Skeletal muscle tissue (tissue), 4 donors: Measurements from ENCODE around the gene NOC2L. TPM values are rescaled to one million over a fixed set of nuclear protein-coding genes. Genes with fewer than 3 reads are reported as not detected.
"Not testable (repeated sequence)": the region's sequence is repeated elsewhere in the genome, so short reads cannot be mapped to it uniquely, and the experiment has no call there.

Source experiments
- H3K27ac ChIP-seq: one replicate; pipeline ENCODE4 v1.7.0; 2013; ENCODE audit warnings: mild to moderate bottlenecking, low read depth, low read length, inconsistent platforms
- H3K27me3 ChIP-seq, 3 donors: one replicate each; pipeline ENCODE4 v1.7.0; 2013; ENCODE audit warnings: low read length in 3 of 3; ENCODE audit not compliant: control insufficient read depth in 3 of 3, insufficient read depth in 3 of 3
- H3K36me3 ChIP-seq, 3 donors: one replicate each; pipeline ENCODE4 v1.7.0; 2013; ENCODE audit warnings: low read length in 3 of 3; ENCODE audit not compliant: control insufficient read depth in 3 of 3, insufficient read depth in 3 of 3
- H3K4me1 ChIP-seq, 3 donors: one replicate each; pipeline ENCODE4 v1.7.0; 2013; ENCODE audit warnings: low read length in 3 of 3, mild to moderate bottlenecking in 3 of 3; ENCODE audit not compliant: control insufficient read depth in 3 of 3, insufficient read depth in 3 of 3
- H3K4me3 ChIP-seq, 3 donors: one replicate each; pipeline ENCODE4 v1.7.0; 2013; ENCODE audit warnings: low read length in 3 of 3
- H3K9ac ChIP-seq, 3 donors: one replicate each; pipeline ENCODE4 v1.7.0; 2013; ENCODE audit warnings: low read length in 3 of 3, mild to moderate bottlenecking in 3 of 3, moderate library complexity in 2 of 3, low read depth in 1 of 3
- H3K9me3 ChIP-seq, 3 donors: one replicate each; pipeline ENCODE4 v1.7.0; 2013; ENCODE audit warnings: low read length in 3 of 3; ENCODE audit not compliant: control insufficient read depth in 3 of 3
- total RNA-seq: library from RNA; depleted of rRNA; stranded (reverse); fragments of >200 nt; gene quantifications from one replicate; pipeline ENCODE4 v1.2.3, GENCODE V29; 2014
- donor health status: Osteomylitis.

The NOC2L gene
- total RNA-seq, 1 donor from 2014 or later = 47.0 TPM

GRCh38 chr1:953524-954320 is 5.3 kb downstream of the NOC2L start:
- Histone ChIP-seq H3K27me3 (no peaks in the 10 kb centered on the region), H3K36me3 (peaks cover 76 to 82% (median 80%) of the 10 kb centered on the region in 3 donors), H3K27ac (no peak overlapping the region), H3K4me3 (no peak overlapping the region), H3K4me1 (peaks cover 13 to 19% (median 16%) of the 10 kb centered on the region in 3 donors), H3K9me3 (no peaks in the 10 kb centered on the region), H3K9ac (no peak overlapping the region)

- no peaks in the 10 kb centered on the region for H3K27me3 ChIP-seq
- no peak overlapping the region for H3K9ac ChIP-seq
- H3K27ac ChIP-seq = no peak overlapping the region
- no peaks in the 10 kb centered on the region for H3K9me3 ChIP-seq
- peaks cover 2 to 11% (median 7%) of the 10 kb centered on the region in 3 donors for H3K4me1 ChIP-seq
- H3K4me3 ChIP-seq = no peak overlapping the region
- peaks cover 85 to 94% (median 90%) of the 10 kb centered on the region in 3 donors for H3K36me3 ChIP-seq
Measured at GRCh38 chr1:952603-953002, 6.5 kb downstream of the NOC2L start.

DNA sequence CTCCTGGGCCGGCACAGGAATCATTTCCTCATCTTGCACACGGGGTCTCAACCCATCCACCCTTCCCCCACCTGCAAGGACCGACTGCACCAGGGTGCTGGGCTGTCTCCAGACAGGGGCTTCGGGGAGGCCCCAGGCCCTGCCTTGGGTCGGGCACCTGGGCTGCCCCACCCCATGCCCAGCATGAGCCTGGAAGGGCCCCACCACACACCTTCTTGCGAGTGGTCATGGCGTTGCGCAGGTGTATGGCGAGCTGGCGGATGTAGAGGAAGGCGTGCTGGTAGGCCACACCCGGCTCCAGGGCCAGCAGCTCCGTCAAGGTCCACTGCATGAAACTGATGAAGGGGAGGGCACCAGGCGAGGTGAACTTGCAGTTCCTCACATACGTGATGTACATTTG is 6.9 kb downstream of the NOC2L start:
- Histone ChIP-seq H3K9me3 (no peaks in the 10 kb centered on the region), H3K4me1 (peaks cover 0 to 7% (median 3%) of the 10 kb centered on the region in 3 donors), H3K9ac (no peak overlapping the region), H3K27ac (no peak overlapping the region), H3K4me3 (no peak overlapping the region), H3K27me3 (no peaks in the 10 kb centered on the region), H3K36me3 (peaks cover 89 to 97% (median 93%) of the 10 kb centered on the region in 3 donors)

- Histone ChIP-seq H3K9me3 (no peaks in the 10 kb centered on the region), H3K27ac (no peak overlapping the region), H3K9ac (no peak overlapping the region), H3K27me3 (no peaks in the 10 kb centered on the region), H3K4me3 (no peak overlapping the region), H3K4me1 (no peaks in the 10 kb centered on the region), H3K36me3 (peaks cover 89 to 95% (median 93%) of the 10 kb centered on the region in 3 donors)
Measured at GRCh38 chr1:951364-951763, 7.7 kb downstream of the NOC2L start.

DNA sequence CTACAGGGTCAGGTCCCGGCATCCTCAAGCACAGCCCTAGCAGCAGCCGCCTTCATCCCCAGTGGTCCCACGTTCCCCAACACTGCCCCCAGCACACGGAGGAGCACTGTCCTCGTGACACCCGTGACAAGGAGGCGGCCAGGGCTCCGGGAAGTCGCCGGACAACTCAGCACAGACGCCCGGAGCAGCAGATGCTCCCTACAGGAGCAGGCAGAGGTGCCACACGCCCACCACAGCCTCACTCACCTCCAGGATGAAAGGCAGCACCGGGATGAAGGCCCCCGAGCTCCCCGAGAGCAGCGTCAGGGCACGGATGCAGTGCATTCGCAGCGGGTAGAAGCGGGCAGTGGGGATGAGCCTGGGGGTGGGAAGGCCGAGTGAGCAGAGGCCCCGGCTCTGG is 8.2 kb downstream of the NOC2L start:
- no peak overlapping the region for H3K4me3 ChIP-seq
- no peaks in the 10 kb centered on the region for H3K27me3 ChIP-seq
- H3K4me1 ChIP-seq = no peaks in the 10 kb centered on the region
- H3K9ac ChIP-seq = no peak overlapping the region
- H3K36me3 ChIP-seq = peaks cover 89 to 94% (median 91%) of the 10 kb centered on the region in 3 donors
- H3K9me3 ChIP-seq = no peaks in the 10 kb centered on the region
- H3K27ac ChIP-seq = no peak overlapping the region

DNA sequence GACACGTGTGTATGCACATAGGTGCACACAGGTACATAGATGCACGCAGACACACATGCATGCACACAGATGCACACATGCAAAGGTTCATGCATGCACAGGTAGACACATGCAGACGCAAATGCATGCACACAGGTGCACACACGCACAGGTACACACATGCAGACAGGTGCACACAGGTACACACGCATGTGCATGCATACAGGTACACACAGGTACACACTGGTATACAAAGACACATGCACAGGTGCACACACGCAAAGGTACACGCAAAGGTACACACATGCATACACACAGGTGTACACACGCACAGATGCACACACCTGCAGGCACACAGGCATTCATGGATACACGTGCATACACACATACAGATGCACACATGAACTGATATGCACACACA is 8.8 kb downstream of the NOC2L start:
- no peak overlapping the region for H3K27ac ChIP-seq
- H3K4me3 ChIP-seq = no peak overlapping the region
- H3K9me3 ChIP-seq = no peaks in the 10 kb centered on the region
- peaks cover 88 to 94% (median 89%) of the 10 kb centered on the region in 3 donors for H3K36me3 ChIP-seq
- no peak overlapping the region for H3K9ac ChIP-seq
- H3K27me3 ChIP-seq = no peaks in the 10 kb centered on the region
- H3K4me1 ChIP-seq = no peaks in the 10 kb centered on the region

DNA sequence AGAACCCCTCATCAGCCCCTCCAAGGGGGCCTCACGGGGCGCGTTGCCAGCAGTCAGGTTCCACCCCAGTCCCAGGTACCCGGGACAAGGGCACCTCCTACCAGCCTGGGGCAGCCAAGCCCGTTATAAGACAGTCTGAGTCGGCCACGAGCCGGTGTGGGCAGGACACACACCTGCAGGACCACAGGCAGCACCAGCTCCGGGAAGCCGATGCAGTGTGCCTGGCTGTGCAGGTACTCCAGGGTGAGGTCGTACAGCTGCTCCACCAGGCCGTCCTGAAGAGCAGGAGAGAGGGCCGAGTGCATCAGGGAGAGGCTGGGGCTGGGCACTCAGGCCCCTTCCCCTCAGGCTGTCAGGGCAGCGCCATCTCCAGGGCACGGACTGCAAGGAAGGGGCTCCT is 11.1 kb downstream of the NOC2L start:
- H3K4me1 ChIP-seq = peaks cover 0 to 3% (median 0%) of the 10 kb centered on the region in 3 donors
- peaks cover 67 to 74% (median 72%) of the 10 kb centered on the region in 3 donors for H3K36me3 ChIP-seq
- H3K4me3 ChIP-seq = no peak overlapping the region
- no peaks in the 10 kb centered on the region for H3K9me3 ChIP-seq
- no peak overlapping the region for H3K9ac ChIP-seq
- peaks cover 0 to 4% (median 2%) of the 10 kb centered on the region in 3 donors for H3K27me3 ChIP-seq
- H3K27ac ChIP-seq = no peak overlapping the region

DNA sequence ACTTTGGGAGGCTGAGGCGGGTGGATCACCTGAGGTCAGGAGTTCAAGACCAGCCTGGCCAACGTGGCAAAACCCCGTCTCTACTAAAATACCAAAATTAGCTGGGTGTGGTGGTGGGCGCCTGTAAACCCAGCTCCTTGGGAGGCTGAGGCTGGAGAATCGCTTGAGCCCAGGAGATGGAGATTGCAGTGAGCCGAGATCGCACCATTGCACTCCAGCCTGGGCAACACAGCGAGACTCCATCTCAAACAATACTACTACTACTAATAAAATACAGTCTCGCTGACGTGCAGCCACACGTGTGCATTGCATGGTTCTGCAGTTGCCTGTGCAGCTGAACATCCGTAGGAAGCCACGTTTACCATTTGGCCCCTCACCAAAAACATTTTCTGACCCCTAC is 12.2 kb downstream of the NOC2L start:
- not testable (repeated sequence) for H3K4me3 ChIP-seq, H3K9ac ChIP-seq, H3K27me3 ChIP-seq, H3K4me1 ChIP-seq, H3K9me3 ChIP-seq, H3K27ac ChIP-seq
- H3K36me3 ChIP-seq = peaks cover 56 to 64% (median 61%) of the 10 kb centered on the region in 3 donors

DNA sequence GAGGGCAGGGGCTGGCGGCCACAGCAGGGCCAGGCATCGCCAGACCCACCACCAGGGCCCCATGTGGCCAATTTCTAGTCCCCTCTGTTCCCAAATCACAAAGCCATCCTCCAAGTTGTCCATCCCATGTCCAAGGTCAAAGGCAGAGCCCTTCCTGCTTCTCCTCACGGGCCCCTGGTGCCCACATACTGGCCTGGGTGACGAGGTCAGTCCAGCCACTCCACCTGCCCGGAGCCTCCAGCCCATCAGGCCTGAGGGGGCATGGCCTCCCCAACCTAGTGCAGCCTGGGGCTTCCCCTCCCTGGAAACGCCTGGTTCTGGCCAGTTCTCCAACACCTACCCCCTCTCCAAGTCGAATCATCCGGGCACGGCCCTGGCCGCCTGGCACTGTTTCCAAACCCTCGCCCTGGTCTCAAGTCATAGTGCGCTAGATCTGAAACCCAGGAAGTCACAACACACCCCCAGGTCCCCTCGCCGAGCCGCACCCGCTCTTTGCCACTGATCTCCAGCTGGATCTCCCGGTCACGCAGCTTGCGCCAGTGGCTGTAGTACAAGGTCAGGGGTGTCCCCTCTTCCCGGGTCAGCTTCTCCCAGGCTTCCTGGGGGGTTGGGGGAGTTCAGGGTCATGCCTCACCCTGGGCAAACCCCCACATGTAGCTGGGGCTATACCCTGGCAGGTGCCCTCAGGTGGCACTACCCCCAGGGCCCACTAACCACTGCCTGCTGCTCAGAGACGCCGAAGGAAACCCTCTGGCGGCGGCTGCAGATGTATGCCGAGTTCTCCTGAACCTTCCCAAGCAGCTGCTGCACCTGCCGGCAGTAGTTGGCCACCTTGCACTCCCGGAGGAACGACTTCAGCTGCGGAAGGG is 13.1 kb downstream of the NOC2L start:
- no peak overlapping the region for H3K9ac ChIP-seq
- peaks cover 7 to 13% (median 11%) of the 10 kb centered on the region in 3 donors for H3K27me3 ChIP-seq
- H3K4me1 ChIP-seq = peaks cover 4 to 10% (median 5%) of the 10 kb centered on the region in 3 donors
- no peaks in the 10 kb centered on the region for H3K9me3 ChIP-seq
- H3K36me3 ChIP-seq = peaks cover 48 to 55% (median 54%) of the 10 kb centered on the region in 3 donors
- no peak overlapping the region for H3K27ac ChIP-seq
- H3K4me3 ChIP-seq = no peak overlapping the region
